OCI-LY1 (cell line): ENCODE measurements around the gene TENM4.

Experiments
- H2AFZ ChIP-seq: fragments of 200-600 bp; sonication (generic), shearing (Covaris generic); 2 replicates; pipeline ENCODE4 v1.6.0; 2014; ENCODE audit warnings: antibody characterized with exemption, mild to moderate bottlenecking, low read length
- H3F3A ChIP-seq: fragments of 200-600 bp; sonication (generic), shearing (Covaris generic); 2 replicates; pipeline ENCODE4 v1.6.0; 2014; ENCODE audit warnings: mild to moderate bottlenecking, antibody characterized with exemption, low read length, moderate library complexity; ENCODE audit not compliant: insufficient read depth
- H3K27ac ChIP-seq: fragments of 200-600 bp; sonication (generic); 2 replicates; pipeline ENCODE4 v1.5.1; 2014; ENCODE audit warnings: low read length, mixed run types, mild to moderate bottlenecking, low read depth; ENCODE audit not compliant: poor library complexity, severe bottlenecking
- H3K27me3 ChIP-seq: fragments of 200-600 bp; sonication (generic); 2 replicates; pipeline ENCODE4 v1.6.0; 2014; ENCODE audit warnings: antibody characterized with exemption, mild to moderate bottlenecking, low read length, moderate library complexity; ENCODE audit not compliant: insufficient read depth
- H3K36me3 ChIP-seq: fragments of 200-600 bp; sonication (generic); 2 replicates; pipeline ENCODE4 v1.6.1; 2014; ENCODE audit warnings: mild to moderate bottlenecking, antibody characterized with exemption, low read length, moderate library complexity, mixed read lengths; ENCODE audit not compliant: insufficient read depth
- H3K4me1 ChIP-seq: fragments of 200-600 bp; sonication (generic); 2 replicates; pipeline ENCODE4 v1.5.1; 2014; ENCODE audit warnings: mild to moderate bottlenecking, low read length, moderate library complexity; ENCODE audit not compliant: insufficient read depth, severe bottlenecking
- H3K4me2 ChIP-seq: fragments of 200-600 bp; sonication (generic), shearing (Covaris generic); 2 replicates; pipeline ENCODE4 v1.6.1; 2014; ENCODE audit warnings: low read length
- H3K4me3 ChIP-seq: fragments of 200-600 bp; sonication (generic); 2 replicates; pipeline ENCODE4 v1.5.1; 2014; ENCODE audit warnings: low read length, low read depth, mild to moderate bottlenecking, mixed read lengths; ENCODE audit not compliant: poor library complexity, severe bottlenecking
- H3K79me2 ChIP-seq: fragments of 200-600 bp; shearing (Covaris generic); 2 replicates; pipeline ENCODE4 v1.6.1; 2016; ENCODE audit warnings: mixed run types, low read length, mixed read lengths; ENCODE audit not compliant: insufficient read depth
- H3K9ac ChIP-seq: fragments of 200-600 bp; sonication (generic), shearing (Covaris generic); 2 replicates; pipeline ENCODE4 v1.6.1; 2014; ENCODE audit warnings: mild to moderate bottlenecking, low read length, mixed read lengths
- H3K9me2 ChIP-seq: fragments of 200-600 bp; sonication (generic), shearing (Covaris generic); 2 replicates; pipeline ENCODE4 v1.6.1; 2014; ENCODE audit warnings: low read depth, mild to moderate bottlenecking, low read length, mixed read lengths
- H3K9me3 ChIP-seq: fragments of 200-600 bp; shearing (Covaris generic); 2 replicates; pipeline ENCODE4 v1.6.1; 2014; ENCODE audit warnings: low read length, mixed read lengths
- H4K20me1 ChIP-seq: fragments of 200-600 bp; sonication (generic), shearing (Covaris generic); 2 replicates; pipeline ENCODE4 v1.6.0; 2016; ENCODE audit warnings: mild to moderate bottlenecking, low read length; ENCODE audit not compliant: insufficient read depth
- EZH2 ChIP-seq: fragments of 200-600 bp; sonication (generic), shearing (Covaris generic); IDR thresholded peaks from 2 replicates; pipeline ENCODE4 v1.8.0; 2017; ENCODE audit warnings: borderline replicate concordance, mixed run types, mild to moderate bottlenecking, antibody characterized with exemption, low read length, moderate library complexity, mixed read lengths
- TF ChIP-seq, protein P1 (sequence below): fragments of 200-600 bp; sonication (generic), shearing (Covaris generic); IDR thresholded peaks from 2 replicates; pipeline ENCODE4 v1.5.1; 2017; ENCODE audit warnings: mild to moderate bottlenecking, antibody characterized with exemption, low read length, moderate library complexity, mixed read lengths

TENM4 gene

DNA sequence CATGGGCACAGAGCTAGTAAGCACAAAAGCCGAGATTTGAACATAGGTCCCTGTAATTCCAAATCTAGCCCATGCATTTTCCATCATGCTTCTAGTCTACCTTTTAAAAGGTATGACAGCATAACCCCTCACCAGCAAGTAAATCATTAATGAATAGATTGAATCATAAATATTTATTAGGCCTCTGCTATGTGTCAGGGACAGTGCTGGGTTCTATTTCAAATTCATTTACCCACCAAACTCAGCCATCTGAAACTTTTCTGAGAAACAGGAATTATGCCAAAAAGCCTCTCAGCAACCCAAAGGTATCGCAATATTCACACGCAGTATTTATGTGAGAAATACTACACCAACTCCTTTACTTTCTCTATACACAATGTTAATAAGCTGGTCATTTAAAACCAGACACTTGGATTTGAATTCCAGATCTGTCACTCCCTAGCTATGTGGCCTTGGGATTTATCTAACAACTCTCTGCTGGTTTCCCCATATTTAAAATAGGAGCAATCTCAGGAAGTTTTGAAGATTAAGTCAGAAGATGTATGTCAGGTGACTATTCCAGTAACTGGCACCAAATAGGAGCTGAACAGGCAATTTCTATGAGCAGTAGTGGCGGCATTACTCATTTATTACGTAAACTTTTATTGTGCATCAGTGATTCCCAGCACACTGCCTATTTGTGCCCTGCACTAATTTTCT lies 191.4 kb downstream of the TENM4 start:
- Histone ChIP-seq H3K36me3 (no peaks in the 10 kb centered on the region), H4K20me1 (no peaks in the 10 kb centered on the region), H3K4me3 (no peak overlapping the region), H3K4me2 (no peak overlapping the region), H3K4me1 (no peaks in the 10 kb centered on the region), H3K27ac (no peak overlapping the region), H3K27me3 (no peaks in the 10 kb centered on the region), H3K79me2 (no peaks in the 10 kb centered on the region), H2AFZ (no peak overlapping the region), H3K9me3 (no peaks in the 10 kb centered on the region), H3K9me2 (no peaks in the 10 kb centered on the region), H3K9ac (no peak overlapping the region), H3F3A (no peaks in the 10 kb centered on the region)
- no peak for TF ChIP-seq EZH2
- TF ChIP-seq, protein P1, sequence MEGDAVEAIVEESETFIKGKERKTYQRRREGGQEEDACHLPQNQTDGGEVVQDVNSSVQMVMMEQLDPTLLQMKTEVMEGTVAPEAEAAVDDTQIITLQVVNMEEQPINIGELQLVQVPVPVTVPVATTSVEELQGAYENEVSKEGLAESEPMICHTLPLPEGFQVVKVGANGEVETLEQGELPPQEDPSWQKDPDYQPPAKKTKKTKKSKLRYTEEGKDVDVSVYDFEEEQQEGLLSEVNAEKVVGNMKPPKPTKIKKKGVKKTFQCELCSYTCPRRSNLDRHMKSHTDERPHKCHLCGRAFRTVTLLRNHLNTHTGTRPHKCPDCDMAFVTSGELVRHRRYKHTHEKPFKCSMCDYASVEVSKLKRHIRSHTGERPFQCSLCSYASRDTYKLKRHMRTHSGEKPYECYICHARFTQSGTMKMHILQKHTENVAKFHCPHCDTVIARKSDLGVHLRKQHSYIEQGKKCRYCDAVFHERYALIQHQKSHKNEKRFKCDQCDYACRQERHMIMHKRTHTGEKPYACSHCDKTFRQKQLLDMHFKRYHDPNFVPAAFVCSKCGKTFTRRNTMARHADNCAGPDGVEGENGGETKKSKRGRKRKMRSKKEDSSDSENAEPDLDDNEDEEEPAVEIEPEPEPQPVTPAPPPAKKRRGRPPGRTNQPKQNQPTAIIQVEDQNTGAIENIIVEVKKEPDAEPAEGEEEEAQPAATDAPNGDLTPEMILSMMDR, result no peak

DNA sequence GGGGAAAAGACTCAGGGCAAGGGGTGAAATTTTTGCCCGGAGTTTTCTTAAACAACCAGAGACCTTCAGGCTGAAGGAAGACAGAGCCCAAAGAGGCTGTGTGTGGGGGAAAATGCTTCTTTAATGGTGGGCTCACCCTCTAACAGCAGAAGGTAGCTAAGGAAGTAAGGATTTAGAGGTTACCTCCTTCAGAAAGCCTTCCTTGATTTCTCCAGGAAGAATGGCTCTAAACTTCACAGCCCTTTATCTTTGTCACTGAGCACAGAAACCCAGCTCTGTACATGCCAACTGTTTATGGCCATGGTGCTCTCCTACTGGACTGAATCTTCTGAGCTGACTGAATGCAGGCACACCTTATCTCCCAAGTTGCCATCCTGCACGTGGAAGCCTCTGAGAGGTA lies 196.0 kb downstream of the TENM4 start:
- no peak for TF ChIP-seq EZH2
- TF ChIP-seq, protein P1, result no peak
- Histone ChIP-seq H3K27me3 (no peaks in the 10 kb centered on the region; the same call in 1 of the 2 replicates), H3K4me1 (no peaks in the 10 kb centered on the region), H3K9ac (no peak overlapping the region), H3F3A (no peaks in the 10 kb centered on the region), H3K79me2 (no peaks in the 10 kb centered on the region), H3K27ac (no peak overlapping the region), H2AFZ (no peak overlapping the region), H3K9me3 (no peaks in the 10 kb centered on the region), H3K4me2 (no peak overlapping the region), H3K36me3 (no peaks in the 10 kb centered on the region), H3K4me3 (no peak overlapping the region), H4K20me1 (no peaks in the 10 kb centered on the region), H3K9me2 (no peaks in the 10 kb centered on the region)

DNA sequence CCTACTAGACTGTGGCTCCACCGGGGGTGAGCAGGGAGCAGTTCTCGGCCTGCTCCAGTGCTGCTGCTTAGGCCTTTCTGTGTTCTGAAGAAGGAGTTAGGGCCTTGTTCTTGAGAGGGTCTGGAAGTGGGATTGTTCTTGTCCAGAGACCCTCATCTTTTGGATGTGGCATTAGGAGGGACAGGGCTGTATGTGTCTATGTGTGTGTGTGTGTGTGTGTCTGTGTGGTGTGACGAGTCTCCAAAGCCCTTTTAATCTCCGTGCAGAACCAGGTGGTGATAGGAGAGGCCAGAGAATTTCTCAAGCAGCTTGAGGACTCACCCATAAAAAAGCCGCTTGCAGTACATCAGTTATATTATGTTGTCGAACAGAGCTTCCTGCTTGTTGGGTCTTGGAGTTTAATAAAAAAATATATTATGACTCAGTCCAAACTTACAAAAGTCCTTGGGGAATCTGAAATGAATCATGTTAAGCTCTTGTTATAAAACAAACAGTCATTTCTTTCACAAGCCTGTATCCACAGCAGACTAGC lies 196.5 kb downstream of the TENM4 start:
- Histone ChIP-seq H3K9ac (no peak overlapping the region), H3K9me2 (no peaks in the 10 kb centered on the region), H4K20me1 (no peaks in the 10 kb centered on the region), H3K4me3 (no peak overlapping the region), H3K36me3 (no peaks in the 10 kb centered on the region), H3F3A (no peaks in the 10 kb centered on the region), H3K4me2 (no peak overlapping the region), H3K27ac (no peak overlapping the region), H3K9me3 (no peaks in the 10 kb centered on the region), H3K4me1 (no peaks in the 10 kb centered on the region), H2AFZ (no peak overlapping the region), H3K79me2 (no peaks in the 10 kb centered on the region), H3K27me3 (no peaks in the 10 kb centered on the region; the same call in 1 of the 2 replicates)
- TF ChIP-seq EZH2, result no peak
- TF ChIP-seq, protein P1, result no peak
